ENCODE results near the gene GREB1.

Gene GREB1

GRCh38 chr2:11520092-11520693, 13.7 kb upstream of the GREB1 start (continued):
- TF ChIP-seq PRDM10 (tag by site-specific recombination; IDR thresholded peaks at IDR 0.05): no peak
- TF ChIP-seq ZNF777 (tag by site-specific recombination; IDR thresholded peaks at IDR 0.05; ENCODE audit: borderline replicate concordance): no peak
- TF ChIP-seq ZNF174 (tag by site-specific recombination; IDR thresholded peaks at IDR 0.05): no peak
- TF ChIP-seq ZNF488 (tag by site-specific recombination; IDR thresholded peaks at IDR 0.05): no peak
- TF ChIP-seq ZFHX2 (tag by site-specific recombination; conservative IDR thresholded peaks at IDR 0.05): no peak
- no peak for TF ChIP-seq ZNF677 (tag by site-specific recombination; IDR thresholded peaks at IDR 0.05)
- TF ChIP-seq ZBTB10 (tag by site-specific recombination; IDR thresholded peaks at IDR 0.05): no peak
- TF ChIP-seq SETDB1 (IDR thresholded peaks at IDR 0.05; ENCODE audit: insufficient read length, low read length): no peak
- no peak for TF ChIP-seq ZBTB49 (tag by site-specific recombination; IDR thresholded peaks at IDR 0.05; ENCODE audit: low read depth)
- TF ChIP-seq OVOL3 (tag by site-specific recombination; IDR thresholded peaks at IDR 0.05): no peak
- no peak for TF ChIP-seq ZNF423 (tag by site-specific recombination; IDR thresholded peaks at IDR 0.05)

GRCh38 chr2:11521775-11522174, 12.1 kb upstream of the GREB1 start:
- CTCF ChIA-PET: interaction anchor here (0.6 kb wide), 1 partner anchor 20 kb away, joined by 6 read pairs; no protein-coding TSS in a partner anchor
- Histone ChIP-seq H3K4me3 (ENCODE audit: low read depth, low read length) (no peak overlapping the region), H3K4me1 (ENCODE audit: control insufficient read depth, insufficient read depth, low read length) (no peaks in the 10 kb centered on the region), H3K36me3 (ENCODE audit: control insufficient read depth in 2 of 2, insufficient read depth in 1 of 2, low read length in 2 of 2) (no peaks in the 10 kb centered on the region), H3K27ac (ENCODE audit: extremely low read depth, low read depth, low read length) (no peak overlapping the region), H3K9me3 (ENCODE audit: control insufficient read depth, insufficient read depth, low read depth, low read length) (no peaks in the 10 kb centered on the region)
- POLR2A ChIA-PET: no interaction called here
- no peak for TF ChIP-seq ZSCAN16 (tag by site-specific recombination; IDR thresholded peaks at IDR 0.05)
- TF ChIP-seq ZFHX2 (tag by site-specific recombination; conservative IDR thresholded peaks at IDR 0.05): no peak
- TF ChIP-seq KLF16 (tag by site-specific recombination; IDR thresholded peaks at IDR 0.05): no peak
- no peak for TF ChIP-seq BCL11B (tag by site-specific recombination; IDR thresholded peaks at IDR 0.05; ENCODE audit: low read depth)
- TF ChIP-seq ZNF2 (tag by site-specific recombination; IDR thresholded peaks at IDR 0.05): no peak
- TF ChIP-seq SCRT1 (tag by site-specific recombination; IDR thresholded peaks at IDR 0.05; ENCODE audit: borderline replicate concordance): no peak
- TF ChIP-seq EGR2 (tag by site-specific recombination; IDR thresholded peaks at IDR 0.05; ENCODE audit: low read depth): no peak
- no peak for TF ChIP-seq ZNF398 (tag by site-specific recombination; IDR thresholded peaks at IDR 0.05)
- no peak for TF ChIP-seq KLF8 (tag by site-specific recombination; IDR thresholded peaks at IDR 0.05)
- TF ChIP-seq ZNF510 (tag by site-specific recombination; IDR thresholded peaks at IDR 0.05; ENCODE audit: insufficient replicate concordance): no peak
- TF ChIP-seq ZNF600 (tag by site-specific recombination; IDR thresholded peaks at IDR 0.05): no peak
- no peak for TF ChIP-seq ZNF529 (tag by site-specific recombination; IDR thresholded peaks at IDR 0.05; ENCODE audit: insufficient replicate concordance)
- no peak for TF ChIP-seq ZNF223 (tag by site-specific recombination; IDR thresholded peaks at IDR 0.05)
- TF ChIP-seq MEIS1 (CRISPR knock-in tag; IDR thresholded peaks at IDR 0.05; ENCODE audit: borderline replicate concordance): no peak
- no peak for TF ChIP-seq ZNF555 (tag by site-specific recombination; conservative IDR thresholded peaks at IDR 0.05)
- no peak for TF ChIP-seq ZNF585B (tag by site-specific recombination; IDR thresholded peaks at IDR 0.05)
